ENCODE results near the gene HOXD3. TPM values are rescaled to one million over a fixed set of nuclear protein-coding genes. Genes with fewer than 3 reads are reported as not detected.

HOXD3 gene
- total and polyA plus RNA-seq, 8 donors = 0.15 to 1.0 (median 0.40) TPM; not detected in 1

DNA sequence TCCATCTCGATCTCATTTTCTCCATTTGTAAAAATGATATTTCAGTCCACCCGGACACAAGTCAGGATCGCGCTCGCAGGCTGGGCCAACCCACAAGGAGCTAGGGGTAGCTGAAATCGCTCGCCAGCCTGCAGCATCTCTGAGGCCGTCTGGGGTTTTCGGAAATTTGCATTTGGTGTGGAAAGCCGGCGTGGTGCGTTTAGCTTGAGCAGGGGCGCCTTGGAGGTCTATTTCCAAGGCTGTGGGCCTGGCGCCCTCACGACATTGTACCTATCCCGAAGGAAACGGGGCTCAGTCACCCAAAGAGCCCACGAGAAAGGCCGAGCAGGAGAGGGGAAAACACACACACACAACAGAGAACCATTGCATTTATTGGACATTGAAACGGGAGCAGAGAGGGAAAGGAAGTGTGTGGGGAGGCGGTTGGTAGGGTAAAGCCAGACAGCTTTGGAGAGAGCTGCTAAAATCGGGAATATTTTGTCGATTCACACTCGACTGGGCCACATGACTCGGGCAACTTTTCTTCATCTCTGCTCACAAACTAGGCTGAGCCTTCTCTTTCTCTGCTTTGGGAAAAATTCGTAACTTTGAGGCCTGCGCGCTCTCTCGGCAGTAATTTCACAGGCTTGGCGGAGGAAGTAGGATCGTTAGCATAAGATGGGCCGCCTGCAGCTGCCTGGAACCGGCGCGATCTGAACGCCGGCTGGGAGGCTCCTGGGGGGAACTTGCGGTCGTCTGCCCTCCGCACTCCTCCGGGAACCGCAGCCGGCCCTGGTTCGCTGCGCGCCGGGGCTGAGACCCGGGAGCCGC is 28.7 kb upstream of the HOXD3 start:
- intact Hi-C loops (cut with DNase I) = loop anchor here in 1 of 2 donors (5.0 kb wide), 2 partner anchors 424 to 1019 kb away; no protein-coding TSS in a partner anchor
- ATAC-seq (no peak), DNase-seq (peak in 1 of 4 donors; percentile 61)
- Histone ChIP-seq H3K36me3 (no peaks in the 10 kb centered on the region), H3K27me3 (peaks cover 96 to 100% of the 10 kb centered on the region in 2 donors), H3K9me3 (no peaks in the 10 kb centered on the region), H3K4me1 (peaks cover 0 to 41% of the 10 kb centered on the region in 2 donors), H3K27ac (no peak overlapping the region), H3K4me3 (no peak overlapping the region)
- TF ChIP-seq CTCF (IDR thresholded peaks at IDR 0.05) = no peak

GRCh38 chr2:176128982-176129796 is 27.9 kb upstream of the HOXD3 start, which contains the start of gene HOXD8:
Gene HOXD8, plus strand, starts transcription at chr2:176129705. Its CDS starts 662 bp downstream, at chr2:176130367.
- H3K27me3 ChIP-seq = peaks cover 96 to 100% of the 10 kb centered on the region in 2 donors
- intact Hi-C loops (cut with DNase I) = loop anchor here in 1 of 2 donors (5.0 kb wide), 2 partner anchors 423 to 1018 kb away; no protein-coding TSS in a partner anchor
- no peak within 1 kb of the TSS for H3K27ac ChIP-seq
- H3K4me3 ChIP-seq = peak within 1 kb of the TSS in 1 of 2 donors; percentile 18
- peaks cover 0 to 36% of the 10 kb centered on the region in 2 donors for H3K4me1 ChIP-seq
- H3K9me3 ChIP-seq = no peaks in the 10 kb centered on the region
- DNase-seq (peak in 2 of 4 donors; percentile 53 to 63), ATAC-seq (peak; percentile 29)
- TF ChIP-seq CTCF (IDR thresholded peaks at IDR 0.05) = no peak
- no peaks in the 10 kb centered on the region for H3K36me3 ChIP-seq

- no peak overlapping the region for H3K27ac ChIP-seq
Observed at GRCh38 chr2:176129813-176130146, 27.3 kb upstream of the HOXD3 start.

DNA sequence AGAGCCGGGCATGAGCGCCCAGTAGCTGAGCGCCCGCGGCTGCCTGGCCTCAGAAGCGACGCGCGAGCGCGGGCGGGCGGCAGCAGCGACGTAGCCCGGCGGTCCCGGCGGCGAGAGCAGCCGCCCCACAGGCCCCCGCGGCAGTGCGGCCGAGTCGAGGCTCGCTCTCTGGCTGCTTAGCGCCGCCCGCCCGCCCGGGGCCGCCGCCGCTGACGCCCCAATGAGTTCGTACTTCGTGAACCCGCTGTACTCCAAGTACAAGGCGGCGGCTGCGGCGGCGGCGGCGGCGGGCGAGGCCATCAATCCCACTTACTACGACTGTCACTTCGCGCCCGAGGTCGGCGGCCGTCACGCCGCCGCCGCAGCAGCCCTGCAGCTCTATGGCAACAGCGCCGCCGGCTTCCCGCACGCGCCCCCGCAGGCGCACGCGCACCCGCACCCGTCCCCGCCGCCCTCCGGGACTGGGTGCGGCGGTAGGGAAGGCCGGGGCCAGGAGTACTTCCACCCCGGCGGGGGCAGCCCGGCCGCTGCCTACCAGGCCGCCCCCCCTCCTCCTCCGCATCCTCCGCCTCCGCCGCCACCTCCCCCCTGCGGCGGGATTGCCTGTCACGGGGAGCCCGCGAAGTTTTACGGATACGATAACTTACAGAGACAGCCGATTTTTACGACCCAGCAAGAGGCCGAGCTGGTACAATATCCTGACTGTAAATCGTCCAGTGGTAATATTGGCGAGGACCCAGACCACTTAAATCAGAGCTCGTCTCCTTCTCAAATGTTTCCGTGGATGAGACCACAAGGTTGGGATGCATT is 26.8 kb upstream of the HOXD3 start:
- TF ChIP-seq CTCF (IDR thresholded peaks at IDR 0.05) = no peak
- H3K36me3 ChIP-seq = no peaks in the 10 kb centered on the region
- H3K27me3 ChIP-seq = peaks cover 96 to 100% of the 10 kb centered on the region in 2 donors
- H3K4me1 ChIP-seq = peaks cover 0 to 36% of the 10 kb centered on the region in 2 donors
- peak overlapping the region in 1 of 2 donors; percentile 18 for H3K4me3 ChIP-seq
- intact Hi-C loops (cut with DNase I) = loop anchor here in 1 of 2 donors (5.0 to 10.0 kb wide), 2 partner anchors 507 to 684 kb away; no protein-coding TSS in a partner anchor
- no peak for ATAC-seq
- peak in 1 of 4 donors; percentile 80 for DNase-seq
- no peak overlapping the region for H3K27ac ChIP-seq
- H3K9me3 ChIP-seq = no peaks in the 10 kb centered on the region

More at GRCh38 chr2:176129813-176130146, 27.3 kb upstream of the HOXD3 start:
- peak in 1 of 4 donors; percentile 49 for DNase-seq
- Histone ChIP-seq H3K27me3 (peaks cover 96 to 100% of the 10 kb centered on the region in 2 donors), H3K4me3 (peak overlapping the region in 1 of 2 donors; percentile 9), H3K9me3 (no peaks in the 10 kb centered on the region), H3K36me3 (no peaks in the 10 kb centered on the region), H3K4me1 (peaks cover 0 to 36% of the 10 kb centered on the region in 2 donors)
- intact Hi-C loops (cut with DNase I) = loop anchor here in 1 of 2 donors (5.0 to 10.0 kb wide), 4 partner anchors 423 to 1018 kb away; no protein-coding TSS in a partner anchor
- ATAC-seq = no peak
- TF ChIP-seq CTCF (IDR thresholded peaks at IDR 0.05) = no peak

Measured in left lung (tissue), 10 donors.